K562 (cell line): ENCODE results near the gene TRIM2. TPM values are rescaled to one million over a fixed set of nuclear protein-coding genes. Genes with fewer than 3 reads are reported as not detected.
A peak's percentile ranks its signal among the peaks of the same experiment; 100 is the strongest.

ENCODE experiments used
- ATAC-seq: fragments of 200-7000 bp; cut with Tn5 transposase; 3 replicates; pipeline ENCODE4 v1.9.1; 2020; ENCODE audit warnings: moderate library complexity
- BruUV-seq: library from RNA; stranded (reverse); fragments of 400-500 nt; replicated peaks from 2 replicates; lab custom pipeline; 2021; lab: Mats Ljungman, UMichigan
- CTCF ChIA-PET: fragments of 300-600 bp; formaldehyde crosslinking; extraction: SDS; loops from one replicate; lab custom pipeline; 2021; ENCODE audit warnings: low intra/inter-chr PET ratio; lab: Yijun Ruan, JAX
- POLR2A ChIA-PET: fragments of 300-600, 350-650 bp; sonication (Branson Sonifier 250); formaldehyde crosslinking; extraction: SDS; loops from one replicate; lab custom pipeline; 2021; ENCODE audit warnings: antibody characterized with exemption, inconsistent platforms; lab: Yijun Ruan, JAX
- DNase-seq, 4 experiments: peaks; one replicate each; pipeline versions ENCODE4 v3.0.0 to v3.0.0-alpha.2; 2011 to 2018; ENCODE audit warnings: low spot score in 3 of 4, mixed read lengths in 3 of 4; ENCODE audit errors: extremely low read depth in 1 of 4
- FAIRE-seq: peaks from 2 replicates; lab custom pipeline; 2011; peaks lifted over from hg19 to GRCh38; lab: Jason Lieb, UNC
- H2AFZ ChIP-seq: 2 replicates; pipeline ENCODE4 v1.6.0; 2011; ENCODE audit warnings: low read depth, low read length, control low read depth, inconsistent platforms
- H3K27ac ChIP-seq: fragments of 200-600 bp; 3 replicates; pipeline ENCODE4 v1.8.0; 2011; ENCODE audit warnings: low read depth, mild to moderate bottlenecking, control low read depth, inconsistent platforms, low read length, moderate library complexity, mixed read lengths; ENCODE audit errors: extremely low read depth
- H3K27me3 ChIP-seq, 2 experiments: fragments of 300-600 bp in 1 of 2; 2 replicates in 1 of 2; 3 replicates in 1 of 2; pipeline versions ENCODE4 v1.6.0 to v1.8.0; 2011; ENCODE audit warnings: inconsistent platforms in 2 of 2, low read length in 2 of 2, mild to moderate bottlenecking in 1 of 2, mixed read lengths in 1 of 2, moderate library complexity in 1 of 2; ENCODE audit not compliant: control insufficient read depth in 2 of 2, insufficient read depth in 2 of 2
- H3K36me3 ChIP-seq: fragments of 300-600 bp; 3 replicates; pipeline ENCODE4 v1.8.0; 2011; ENCODE audit warnings: mild to moderate bottlenecking, low read length, inconsistent platforms; ENCODE audit not compliant: control insufficient read depth, insufficient read depth
- H3K4me1 ChIP-seq, 2 experiments: fragments of 200-600 bp in 1 of 2; replicated peaks in 1 of 2; 2 replicates in 1 of 2; 3 replicates in 1 of 2; pipeline versions ENCODE4 v1.5.1 to v1.8.0; 2011; ENCODE audit warnings: inconsistent platforms in 2 of 2, low read length in 2 of 2, mild to moderate bottlenecking in 1 of 2, mixed read lengths in 1 of 2, moderate library complexity in 1 of 2; ENCODE audit not compliant: control insufficient read depth in 2 of 2, insufficient read depth in 2 of 2
- H3K4me2 ChIP-seq: 2 replicates; pipeline ENCODE4 v1.6.1; 2011; ENCODE audit warnings: low read length, control low read depth, inconsistent platforms, mixed read lengths; ENCODE audit not compliant: insufficient read depth
- H3K4me3 ChIP-seq: fragments of 200-600 bp; sonication (generic), shearing (Covaris generic); 2 replicates; pipeline ENCODE4 v1.5.1; 2016; ENCODE audit warnings: control low read depth, inconsistent platforms
- H3K79me2 ChIP-seq: fragments of 200-600 bp; 3 replicates; pipeline ENCODE4 v1.8.0; 2011; ENCODE audit warnings: low read length, inconsistent platforms; ENCODE audit not compliant: control insufficient read depth, insufficient read depth
- H3K9ac ChIP-seq, 2 experiments: 2 replicates each; pipeline versions ENCODE4 v1.6.0 to v1.6.1; 2011; ENCODE audit warnings: low read depth in 2 of 2, low read length in 2 of 2, control low read depth in 1 of 2, inconsistent platforms in 1 of 2, mild to moderate bottlenecking in 1 of 2, mixed read lengths in 1 of 2; ENCODE audit not compliant: insufficient read depth in 1 of 2
- H3K9me1 ChIP-seq: one replicate; pipeline ENCODE4 v1.6.0; 2011; ENCODE audit warnings: inconsistent platforms, mild to moderate bottlenecking, low read length, moderate library complexity; ENCODE audit not compliant: control insufficient read depth, insufficient read depth
- H3K9me3 ChIP-seq: replicated peaks from 2 replicates; pipeline ENCODE4 v1.5.1; 2011; ENCODE audit warnings: low read depth, low read length, inconsistent platforms; ENCODE audit not compliant: control insufficient read depth, insufficient read depth
- H4K20me1 ChIP-seq: replicated peaks from 2 replicates; pipeline ENCODE4 v1.6.1; 2011; ENCODE audit warnings: low read length, inconsistent platforms, mixed read lengths; ENCODE audit not compliant: control insufficient read depth, insufficient read depth
- ARID3A ChIP-seq: IDR thresholded peaks from 2 replicates; pipeline ENCODE4 v1.6.1; 2012; ENCODE audit warnings: low read depth, low read length, improper control_type of control experiment, borderline replicate concordance
- GMEB1 ChIP-seq: fragments of 250-450 bp; sonication (Bioruptor Pico); IDR thresholded peaks from 2 replicates; pipeline ENCODE4 v1.4.0; 2020; ENCODE audit warnings: mild to moderate bottlenecking
- HDAC1 ChIP-seq, 2 experiments: fragments of 450-650 bp; IDR thresholded peaks; 2 replicates each; pipeline ENCODE4 v1.6.1; 2016 to 2017; ENCODE audit warnings: inconsistent platforms in 1 of 2, mild to moderate bottlenecking in 1 of 2, moderate library complexity in 1 of 2
- KDM5B ChIP-seq: fragments of 200-600 bp; sonication (generic); IDR thresholded peaks from 2 replicates; pipeline ENCODE4 v1.6.1; 2012; ENCODE audit warnings: low read depth, mild to moderate bottlenecking, moderate library complexity, low read length, control low read depth, inconsistent platforms; ENCODE audit not compliant: insufficient replicate concordance
- L3MBTL2 ChIP-seq: fragments of 450-650 bp; IDR thresholded peaks from 2 replicates; pipeline ENCODE4 v1.6.1; 2016; ENCODE audit warnings: mild to moderate bottlenecking, moderate library complexity
- MCM2 ChIP-seq: fragments of 450-650 bp; IDR thresholded peaks from 2 replicates; pipeline ENCODE4 v1.6.1; 2017; ENCODE audit warnings: low read depth, mild to moderate bottlenecking
- MYNN ChIP-seq, 2 experiments: sonication (generic); formaldehyde crosslinking in 1 of 2; IDR thresholded peaks; 2 replicates each; pipeline versions ENCODE4 v1.5.0 to v1.6.1; 2016 to 2020; ENCODE audit warnings: antibody characterized with exemption in 1 of 2, missing genetic modification reagents in 1 of 2
- SMARCA4 ChIP-seq: fragments of 450-650 bp; IDR thresholded peaks from 2 replicates; pipeline ENCODE4 v1.6.1; 2016
- ZNF184 ChIP-seq: sonication (generic); formaldehyde crosslinking; IDR thresholded peaks from 2 replicates; pipeline ENCODE4 v1.5.0; 2020; ENCODE audit warnings: missing genetic modification reagents
- WGBS: fragments of 100-300 bp; shearing (Covaris generic); methylation state at CpG from one replicate; pipeline ENCODE4 v1.1.6; 2016; ENCODE audit warnings: low coverage, mixed read lengths; ENCODE audit not compliant: insufficient coverage; ENCODE audit errors: missing lambda C conversion rate; 5-methylcytosine and 5-hydroxymethylcytosine counted together
- in situ Hi-C: fragments of 300-500 bp; cut with MboI; formaldehyde crosslinking; loops from 4 replicates; pipeline ENCODE4 v1.15.0; 2018; ENCODE audit warnings: inconsistent platforms, mixed read lengths
- intact Hi-C: fragments of 100-400 bp; cut with micrococcal nuclease; formaldehyde crosslinking; loops from 2 replicates; pipeline ENCODE4 v1.14.2; 2022
- polyA plus RNA-seq, 8 experiments: library from polyadenylated mRNA; depleted of rRNA in 4 of 8; stranded (reverse) in 5 of 8; unstranded in 3 of 8; fragments of >200 nt; fragmentation: Nextera tagmentation in 2 of 8; fragmentation: Illumina TruSeq in 1 of 8; extraction: Ambion mirVana in 2 of 8; extraction: Trizol in 1 of 8; gene quantifications; 2 replicates each; pipeline versions ENCODE4 v1.2.1 to v1.2.3, GENCODE V29; 2011 to 2014; ENCODE audit warnings: inconsistent platforms in 1 of 8, missing spikeins in 1 of 8
- total RNA-seq, 7 experiments: library from RNA; depleted of rRNA in 6 of 7; stranded (reverse); fragments of >200 nt in 6 of 7; fragmentation: Illumina TruSeq in 2 of 7; extraction: Trizol in 2 of 7; gene quantifications; 2 replicates each; pipeline versions ENCODE4 v1.2.1 to v1.2.3, GENCODE V29; 2011 to 2021; ENCODE audit warnings: low replicate concordance in 1 of 7
- TF ChIP-seq, protein P1 (sequence below): fragments of 450-650 bp; IDR thresholded peaks from 2 replicates; pipeline ENCODE4 v1.6.1; 2016
- TF ChIP-seq, protein P2 (sequence below): sonication (generic); formaldehyde crosslinking; IDR thresholded peaks from 2 replicates; pipeline ENCODE4 v1.8.1; 2023; ENCODE audit warnings: mild to moderate bottlenecking, missing genetic modification reagents, moderate library complexity
- TF ChIP-seq, protein P3 (sequence below): fragments of 450-650 bp; IDR thresholded peaks from 2 replicates; pipeline ENCODE4 v1.6.1; 2014; ENCODE audit warnings: low read depth, mild to moderate bottlenecking, moderate library complexity, borderline replicate concordance

The TRIM2 gene
- total and polyA plus RNA-seq, 9 of the 15 experiments (the other 6 are each of a cell fraction or from before 2014, with no cell fraction given): 0.01 to 0.41 (median 0.13) TPM; not detected in 1

DNA sequence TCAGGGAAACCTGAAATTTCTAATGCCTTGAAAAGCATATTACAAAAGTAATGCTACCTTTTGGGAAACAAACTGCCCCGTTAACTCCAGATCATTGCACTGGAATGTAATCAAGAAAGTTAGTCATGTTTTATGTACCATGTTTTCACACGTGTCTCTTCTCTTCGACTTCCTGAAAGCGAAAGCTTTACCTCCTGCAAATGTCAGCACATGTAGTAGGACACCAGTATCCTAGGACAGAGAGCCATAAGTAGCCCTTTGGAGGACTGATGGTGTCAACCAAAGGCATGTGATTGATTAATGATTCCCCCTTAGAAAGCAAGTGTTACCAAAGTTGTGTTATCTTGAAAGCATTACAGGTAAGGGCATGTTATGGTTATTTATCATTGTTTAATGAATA lies 131.4 kb downstream of the TRIM2 start:
- 0 out of 2 replicates have a peak overlapping the region, but pooled peaks have one; percentile 3 for H3K4me2 ChIP-seq
- CTCF ChIA-PET: no interaction called here
- WGBS: 12% methylated on average over 4 of the region's 4 CpGs
- H4K20me1 ChIP-seq: no peaks in the 10 kb centered on the region
- POLR2A ChIA-PET: interaction anchor here (0.5 kb wide), 1 partner anchor 29 kb away, joined by 3 read pairs; no protein-coding TSS in a partner anchor
- no peaks in the 10 kb centered on the region for H3K79me2 ChIP-seq
- FAIRE-seq (no peak), DNase-seq (no peak), ATAC-seq (peak; percentile 61)
- in situ Hi-C loops (no loop called here), intact Hi-C loops (no loop called here)
- peaks cover 0 to 2% of the 10 kb centered on the region in 2 experiments; a peak in 1 of 5 replicates for H3K4me1 ChIP-seq
- H3K9me3 ChIP-seq: no peaks in the 10 kb centered on the region
- no peak overlapping the region for H3K4me3 ChIP-seq
- no peak overlapping the region for H3K27ac ChIP-seq
- no peaks in the 10 kb centered on the region for H3K9me1 ChIP-seq
- no TSS peak for BruUV-seq
- H2AFZ ChIP-seq: peak overlapping the region; percentile 76
- H3K36me3 ChIP-seq: no peaks in the 10 kb centered on the region
- peaks cover 0 to 2% of the 10 kb centered on the region in 2 experiments; a peak in 3 of 5 replicates for H3K27me3 ChIP-seq
- no peak overlapping the region for H3K9ac ChIP-seq
- no peak for TF ChIP-seq MCM2
- TF ChIP-seq KDM5B: no peak
- TF ChIP-seq ARID3A: no peak
- no peak for TF ChIP-seq SMARCA4
- TF ChIP-seq MYNN (IDR thresholded peaks at IDR 0.05): no peak
- no peak for TF ChIP-seq MYNN (CRISPR knock-in tag; IDR thresholded peaks at IDR 0.05)
- no peak for TF ChIP-seq HDAC1 (IDR thresholded peaks at IDR 0.05)
- TF ChIP-seq, protein P1, sequence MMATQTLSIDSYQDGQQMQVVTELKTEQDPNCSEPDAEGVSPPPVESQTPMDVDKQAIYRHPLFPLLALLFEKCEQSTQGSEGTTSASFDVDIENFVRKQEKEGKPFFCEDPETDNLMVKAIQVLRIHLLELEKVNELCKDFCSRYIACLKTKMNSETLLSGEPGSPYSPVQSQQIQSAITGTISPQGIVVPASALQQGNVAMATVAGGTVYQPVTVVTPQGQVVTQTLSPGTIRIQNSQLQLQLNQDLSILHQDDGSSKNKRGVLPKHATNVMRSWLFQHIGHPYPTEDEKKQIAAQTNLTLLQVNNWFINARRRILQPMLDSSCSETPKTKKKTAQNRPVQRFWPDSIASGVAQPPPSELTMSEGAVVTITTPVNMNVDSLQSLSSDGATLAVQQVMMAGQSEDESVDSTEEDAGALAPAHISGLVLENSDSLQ: peak; percentile 48
- no peak for TF ChIP-seq ZNF184 (CRISPR knock-in tag)
- TF ChIP-seq, protein P2, sequence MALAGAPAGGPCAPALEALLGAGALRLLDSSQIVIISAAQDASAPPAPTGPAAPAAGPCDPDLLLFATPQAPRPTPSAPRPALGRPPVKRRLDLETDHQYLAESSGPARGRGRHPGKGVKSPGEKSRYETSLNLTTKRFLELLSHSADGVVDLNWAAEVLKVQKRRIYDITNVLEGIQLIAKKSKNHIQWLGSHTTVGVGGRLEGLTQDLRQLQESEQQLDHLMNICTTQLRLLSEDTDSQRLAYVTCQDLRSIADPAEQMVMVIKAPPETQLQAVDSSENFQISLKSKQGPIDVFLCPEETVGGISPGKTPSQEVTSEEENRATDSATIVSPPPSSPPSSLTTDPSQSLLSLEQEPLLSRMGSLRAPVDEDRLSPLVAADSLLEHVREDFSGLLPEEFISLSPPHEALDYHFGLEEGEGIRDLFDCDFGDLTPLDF (CRISPR knock-in tag): no peak
- TF ChIP-seq L3MBTL2: 0 out of 2 replicates have a peak, but pooled peaks have one; percentile 27
- no peak for TF ChIP-seq GMEB1 (CRISPR knock-in tag)
- TF ChIP-seq, protein P3, sequence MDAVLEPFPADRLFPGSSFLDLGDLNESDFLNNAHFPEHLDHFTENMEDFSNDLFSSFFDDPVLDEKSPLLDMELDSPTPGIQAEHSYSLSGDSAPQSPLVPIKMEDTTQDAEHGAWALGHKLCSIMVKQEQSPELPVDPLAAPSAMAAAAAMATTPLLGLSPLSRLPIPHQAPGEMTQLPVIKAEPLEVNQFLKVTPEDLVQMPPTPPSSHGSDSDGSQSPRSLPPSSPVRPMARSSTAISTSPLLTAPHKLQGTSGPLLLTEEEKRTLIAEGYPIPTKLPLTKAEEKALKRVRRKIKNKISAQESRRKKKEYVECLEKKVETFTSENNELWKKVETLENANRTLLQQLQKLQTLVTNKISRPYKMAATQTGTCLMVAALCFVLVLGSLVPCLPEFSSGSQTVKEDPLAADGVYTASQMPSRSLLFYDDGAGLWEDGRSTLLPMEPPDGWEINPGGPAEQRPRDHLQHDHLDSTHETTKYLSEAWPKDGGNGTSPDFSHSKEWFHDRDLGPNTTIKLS: no peak
